Vagina (tissue), 2 donors: Measurements from ENCODE around the gene MCF2. TPM values are rescaled to one million over a fixed set of nuclear protein-coding genes. Genes with fewer than 3 reads are reported as not detected.

Experiments
- DNase-seq, 2 donors: peaks; one replicate each; pipeline ENCODE4 v3.0.0-alpha.2; 2017; ENCODE audit errors: extremely low spot score in 2 of 2
- H3K27ac ChIP-seq: fragments of 200-600 bp; sonication (generic); one replicate; pipeline ENCODE4 v1.5.1; 2019
- H3K27me3 ChIP-seq: fragments of 200-600 bp; sonication (generic); one replicate; pipeline ENCODE4 v1.5.1; 2019
- H3K36me3 ChIP-seq, 2 donors: fragments of 200-600 bp; sonication (generic); one replicate each; pipeline ENCODE4 v1.5.1; 2017 to 2019
- H3K4me1 ChIP-seq: fragments of 200-600 bp; sonication (generic); one replicate; pipeline ENCODE4 v1.5.1; 2019
- H3K4me3 ChIP-seq, 2 donors: fragments of 200-600 bp; sonication (generic); 1 replicate in 1 of 2; 2 replicates in 1 of 2; pipeline ENCODE4 v1.5.1; 2016 to 2019
- H3K9me3 ChIP-seq: fragments of 200-600 bp; sonication (generic); one replicate; pipeline ENCODE4 v1.5.1; 2019
- CTCF ChIP-seq, 3 experiments: fragments of 450-650 bp in 2 of 3; fragments of 200-600 bp in 1 of 3; sonication (generic) in 1 of 3; IDR thresholded peaks; one replicate each; pipeline ENCODE4 v1.5.1; 2017 to 2019; ENCODE audit warnings: antibody characterized with exemption in 3 of 3, mild to moderate bottlenecking in 2 of 3, moderate library complexity in 2 of 3
- POLR2A ChIP-seq, 2 donors: fragments of 450-650 bp; IDR thresholded peaks; one replicate each; pipeline ENCODE4 v1.6.1; 2017; ENCODE audit warnings: antibody characterized with exemption in 2 of 2, mild to moderate bottlenecking in 2 of 2, moderate library complexity in 2 of 2
- POLR2AphosphoS5 ChIP-seq, 2 donors: sonication (generic); formaldehyde crosslinking; IDR thresholded peaks; one replicate each; pipeline ENCODE4 v1.9.0; 2017; ENCODE audit warnings: antibody characterized with exemption in 2 of 2, mild to moderate bottlenecking in 2 of 2, low read depth in 1 of 2; ENCODE audit not compliant: insufficient read depth in 1 of 2
- intact Hi-C: fragments of 100-400 bp; cut with DNase I; formaldehyde crosslinking; loops from one replicate; pipeline ENCODE4 v1.15.1; 2023
- total RNA-seq: library from RNA; depleted of rRNA; stranded (reverse); fragments of >200 nt; gene quantifications from one replicate; pipeline ENCODE4 v1.2.3, GENCODE V29; 2016

MCF2 gene
- total RNA-seq, 1 donor from 2014 or later, result 0.25 TPM

GRCh38 chrX:139639253-139639652 is 68.7 kb downstream of the MCF2 start:
- H3K36me3 ChIP-seq, result no peaks in the 10 kb centered on the region
- H3K27me3 ChIP-seq, result no peaks in the 10 kb centered on the region
- intact Hi-C loops, result loop anchor here (5.0 kb wide), 1 partner anchor 607 kb away; no protein-coding TSS in a partner anchor
- no peak for DNase-seq
- no peak for TF ChIP-seq CTCF (IDR thresholded peaks at IDR 0.05)
- no peak for TF ChIP-seq POLR2AphosphoS5 (IDR thresholded peaks at IDR 0.05; ENCODE audit: insufficient read depth in 1 of 2, low read depth in 1 of 2)
- no peak for TF ChIP-seq POLR2A (IDR thresholded peaks at IDR 0.05)
- H3K4me1 ChIP-seq, result peaks cover 4% of the 10 kb centered on the region
- no peak overlapping the region for H3K27ac ChIP-seq
- H3K4me3 ChIP-seq, result no peak overlapping the region
- H3K9me3 ChIP-seq, result no peaks in the 10 kb centered on the region

GRCh38 chrX:139600105-139600504 is 107.9 kb downstream of the MCF2 start:
- Histone ChIP-seq H3K27me3 (no peaks in the 10 kb centered on the region), H3K36me3 (no peaks in the 10 kb centered on the region), H3K9me3 (no peaks in the 10 kb centered on the region), H3K4me3 (no peak overlapping the region), H3K4me1 (no peaks in the 10 kb centered on the region), H3K27ac (no peak overlapping the region)
- TF ChIP-seq POLR2AphosphoS5 (IDR thresholded peaks at IDR 0.05; ENCODE audit: insufficient read depth in 1 of 2, low read depth in 1 of 2), result no peak
- no peak for TF ChIP-seq CTCF (IDR thresholded peaks at IDR 0.05)
- no peak for TF ChIP-seq POLR2A (IDR thresholded peaks at IDR 0.05)
- no peak for DNase-seq
- intact Hi-C loops, result no loop called here

- Histone ChIP-seq H3K27me3 (no peaks in the 10 kb centered on the region), H3K9me3 (no peaks in the 10 kb centered on the region)
- TF ChIP-seq CTCF (IDR thresholded peaks at IDR 0.05) (no peak), POLR2AphosphoS5 (IDR thresholded peaks at IDR 0.05; ENCODE audit: insufficient read depth in 1 of 2, low read depth in 1 of 2) (no peak), POLR2A (IDR thresholded peaks at IDR 0.05) (no peak)
These were observed 111.9 kb downstream of the MCF2 start for GRCh38 chrX:139596068-139596467.

GRCh38 chrX:139585613-139586012 is 122.4 kb downstream of the MCF2 start:
- no peak overlapping the region for H3K27ac ChIP-seq
- no peak for TF ChIP-seq POLR2AphosphoS5 (IDR thresholded peaks at IDR 0.05; ENCODE audit: insufficient read depth in 1 of 2, low read depth in 1 of 2)
- no peak for TF ChIP-seq POLR2A (IDR thresholded peaks at IDR 0.05)
- TF ChIP-seq CTCF (IDR thresholded peaks at IDR 0.05), result no peak
- no peaks in the 10 kb centered on the region for H3K36me3 ChIP-seq
- H3K4me3 ChIP-seq, result no peak overlapping the region
- no peaks in the 10 kb centered on the region for H3K27me3 ChIP-seq
- no peak for DNase-seq
- no peaks in the 10 kb centered on the region for H3K4me1 ChIP-seq
- H3K9me3 ChIP-seq, result no peaks in the 10 kb centered on the region
- intact Hi-C loops, result no loop called here

More at GRCh38 chrX:139596068-139596467, 111.9 kb downstream of the MCF2 start:
- H3K4me3 ChIP-seq, result no peak overlapping the region
- no peaks in the 10 kb centered on the region for H3K36me3 ChIP-seq
- no peaks in the 10 kb centered on the region for H3K4me1 ChIP-seq
- intact Hi-C loops, result no loop called here
- DNase-seq, result no peak
- H3K27ac ChIP-seq, result no peak overlapping the region

- no peaks in the 10 kb centered on the region for H3K36me3 ChIP-seq
- no peak overlapping the region for H3K27ac ChIP-seq
- DNase-seq, result no peak
- H3K4me1 ChIP-seq, result no peaks in the 10 kb centered on the region
- no peaks in the 10 kb centered on the region for H3K9me3 ChIP-seq
- intact Hi-C loops, result no loop called here
- TF ChIP-seq CTCF (IDR thresholded peaks at IDR 0.05) (no peak), POLR2A (IDR thresholded peaks at IDR 0.05) (no peak), POLR2AphosphoS5 (IDR thresholded peaks at IDR 0.05; ENCODE audit: insufficient read depth in 1 of 2, low read depth in 1 of 2) (no peak)
- no peak overlapping the region for H3K4me3 ChIP-seq
- H3K27me3 ChIP-seq, result no peaks in the 10 kb centered on the region
These were observed 126.9 kb downstream of the MCF2 start for GRCh38 chrX:139581068-139581467.
